ENCODE measurements around the gene C14orf132. TPM values are rescaled to one million over a fixed set of nuclear protein-coding genes. Genes with fewer than 3 reads are reported as not detected.

Gene C14orf132
- total RNA-seq, 2 donors from 2014 or later: 23.0 to 37.5 TPM

- H3K4me3 ChIP-seq: no peak overlapping the region
- H3K27me3 ChIP-seq (replicated peaks; ENCODE audit: insufficient read depth): no peaks in the 10 kb centered on the region
- no peak overlapping the region for H3K27ac ChIP-seq
- TF ChIP-seq, protein P1, sequence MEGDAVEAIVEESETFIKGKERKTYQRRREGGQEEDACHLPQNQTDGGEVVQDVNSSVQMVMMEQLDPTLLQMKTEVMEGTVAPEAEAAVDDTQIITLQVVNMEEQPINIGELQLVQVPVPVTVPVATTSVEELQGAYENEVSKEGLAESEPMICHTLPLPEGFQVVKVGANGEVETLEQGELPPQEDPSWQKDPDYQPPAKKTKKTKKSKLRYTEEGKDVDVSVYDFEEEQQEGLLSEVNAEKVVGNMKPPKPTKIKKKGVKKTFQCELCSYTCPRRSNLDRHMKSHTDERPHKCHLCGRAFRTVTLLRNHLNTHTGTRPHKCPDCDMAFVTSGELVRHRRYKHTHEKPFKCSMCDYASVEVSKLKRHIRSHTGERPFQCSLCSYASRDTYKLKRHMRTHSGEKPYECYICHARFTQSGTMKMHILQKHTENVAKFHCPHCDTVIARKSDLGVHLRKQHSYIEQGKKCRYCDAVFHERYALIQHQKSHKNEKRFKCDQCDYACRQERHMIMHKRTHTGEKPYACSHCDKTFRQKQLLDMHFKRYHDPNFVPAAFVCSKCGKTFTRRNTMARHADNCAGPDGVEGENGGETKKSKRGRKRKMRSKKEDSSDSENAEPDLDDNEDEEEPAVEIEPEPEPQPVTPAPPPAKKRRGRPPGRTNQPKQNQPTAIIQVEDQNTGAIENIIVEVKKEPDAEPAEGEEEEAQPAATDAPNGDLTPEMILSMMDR (IDR thresholded peaks at IDR 0.05): no peak
- no peaks in the 10 kb centered on the region for H3K4me1 ChIP-seq (ENCODE audit: control insufficient read depth in 1 of 2, low read depth in 2 of 2)
- DNase-seq (ENCODE audit: low spot score) (no peak), ATAC-seq (ENCODE audit: insufficient number of reproducible peaks, low FRiP score, low read depth) (no peak)
- H3K9me3 ChIP-seq: no peaks in the 10 kb centered on the region
- H3K36me3 ChIP-seq: no peaks in the 10 kb centered on the region
Observed at GRCh38 chr14:96106891-96107290, 67.7 kb downstream of the C14orf132 start.

DNA sequence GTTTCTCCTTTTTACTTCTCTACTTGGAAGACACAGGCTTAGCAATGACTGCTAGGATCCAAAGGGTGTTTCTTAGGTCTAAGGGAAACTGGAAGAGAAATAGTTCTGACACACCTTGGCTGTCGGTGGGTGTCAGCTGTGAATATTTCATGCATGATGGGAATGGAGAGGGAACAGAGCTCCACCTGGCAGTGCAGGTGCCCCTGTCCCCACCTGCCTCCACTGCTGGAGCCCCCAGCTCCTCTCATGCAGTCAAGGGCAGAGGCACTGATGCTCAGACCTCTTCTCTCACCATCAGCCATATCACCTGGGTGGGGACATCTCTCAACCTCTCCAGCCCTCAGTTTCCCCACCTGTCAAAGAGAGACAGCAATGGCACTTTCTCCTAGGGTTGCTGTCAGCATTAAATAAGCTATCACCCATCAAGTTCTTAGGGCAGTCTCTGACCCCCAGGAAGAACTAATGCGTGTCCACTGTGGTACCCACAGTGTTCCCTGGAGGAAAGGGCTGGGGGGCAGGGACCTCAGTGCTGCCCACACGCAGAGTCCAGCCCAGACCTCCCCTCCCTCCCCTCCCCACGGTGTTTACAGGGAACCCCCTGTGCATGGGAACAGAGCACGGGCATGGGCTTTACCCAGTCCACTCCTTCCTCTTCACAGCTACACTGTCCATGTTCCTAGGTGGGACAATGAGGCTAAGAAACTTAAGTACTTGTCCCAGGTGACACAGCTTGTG is 69.1 kb downstream of the C14orf132 start:
- Histone ChIP-seq H3K27ac (no peak overlapping the region), H3K9me3 (no peaks in the 10 kb centered on the region), H3K4me3 (no peak overlapping the region), H3K27me3 (replicated peaks; ENCODE audit: insufficient read depth) (no peaks in the 10 kb centered on the region), H3K36me3 (no peaks in the 10 kb centered on the region), H3K4me1 (ENCODE audit: control insufficient read depth in 1 of 2, low read depth in 2 of 2) (no peaks in the 10 kb centered on the region)
- DNase-seq (ENCODE audit: low spot score): no peak
- TF ChIP-seq, protein P1 (IDR thresholded peaks at IDR 0.05): no peak
- ATAC-seq (ENCODE audit: insufficient number of reproducible peaks, low FRiP score, low read depth): no peak

- Histone ChIP-seq H3K27me3 (replicated peaks; ENCODE audit: insufficient read depth) (no peaks in the 10 kb centered on the region), H3K4me1 (ENCODE audit: control insufficient read depth in 1 of 2, low read depth in 2 of 2) (no peaks in the 10 kb centered on the region), H3K4me3 (no peak overlapping the region), H3K36me3 (no peaks in the 10 kb centered on the region), H3K9me3 (no peaks in the 10 kb centered on the region), H3K27ac (no peak overlapping the region)
- ATAC-seq (ENCODE audit: insufficient number of reproducible peaks, low FRiP score, low read depth) (no peak), DNase-seq (ENCODE audit: low spot score) (no peak)
- TF ChIP-seq, protein P1 (IDR thresholded peaks at IDR 0.05): no peak
Observed at GRCh38 chr14:96108911-96109310, 69.7 kb downstream of the C14orf132 start.

DNA sequence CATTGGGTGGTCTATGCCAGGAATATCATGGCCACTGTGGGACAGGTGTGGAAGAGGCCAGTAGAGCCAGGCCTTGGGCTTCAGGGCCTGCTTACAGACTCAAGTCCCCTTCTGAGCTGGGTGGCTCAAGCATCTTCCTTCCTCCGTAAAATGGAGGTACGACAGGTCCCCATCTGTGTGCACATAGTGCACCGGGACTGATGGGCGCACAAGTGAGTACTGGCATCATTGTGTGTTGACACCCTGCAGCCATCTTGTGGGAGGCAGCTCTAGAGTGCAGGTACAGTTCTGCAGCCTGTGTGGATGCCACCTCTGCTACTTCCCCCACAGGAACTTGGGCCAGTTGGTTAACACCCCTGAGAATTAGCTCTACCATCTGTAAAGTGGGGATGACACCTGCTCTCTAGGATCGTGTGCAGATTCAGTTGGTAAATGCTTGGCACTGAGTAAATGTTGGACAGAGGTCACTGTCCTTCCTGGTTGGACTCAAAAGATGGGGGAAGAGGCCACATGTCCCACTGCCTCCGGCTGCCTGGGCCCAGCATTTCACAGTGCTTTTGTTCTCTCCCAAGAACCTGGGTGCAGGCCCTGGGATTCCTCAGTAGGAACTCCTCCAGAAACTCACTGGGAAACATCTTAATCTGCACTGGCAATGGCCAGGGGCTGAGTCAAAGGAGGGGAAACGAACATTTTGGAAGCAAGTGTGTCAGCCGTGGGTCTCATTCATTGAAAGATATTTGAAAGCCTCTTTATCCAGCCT is 70.6 kb downstream of the C14orf132 start:
- DNase-seq (ENCODE audit: low spot score): no peak
- Histone ChIP-seq H3K9me3 (no peaks in the 10 kb centered on the region), H3K4me1 (ENCODE audit: control insufficient read depth in 1 of 2, low read depth in 2 of 2) (no peaks in the 10 kb centered on the region), H3K27me3 (replicated peaks; ENCODE audit: insufficient read depth) (no peaks in the 10 kb centered on the region), H3K27ac (no peak overlapping the region), H3K36me3 (no peaks in the 10 kb centered on the region), H3K4me3 (no peak overlapping the region)
- no peak for ATAC-seq (ENCODE audit: insufficient number of reproducible peaks, low FRiP score, low read depth)
- TF ChIP-seq, protein P1 (IDR thresholded peaks at IDR 0.05): no peak

GRCh38 chr14:96112032-96112431 is 72.9 kb downstream of the C14orf132 start:
- Histone ChIP-seq H3K9me3 (no peaks in the 10 kb centered on the region), H3K27ac (no peak overlapping the region), H3K4me3 (no peak overlapping the region), H3K4me1 (ENCODE audit: control insufficient read depth in 1 of 2, low read depth in 2 of 2) (no peaks in the 10 kb centered on the region), H3K27me3 (replicated peaks; ENCODE audit: insufficient read depth) (no peaks in the 10 kb centered on the region), H3K36me3 (no peaks in the 10 kb centered on the region)
- ATAC-seq (ENCODE audit: insufficient number of reproducible peaks, low FRiP score, low read depth) (no peak), DNase-seq (ENCODE audit: low spot score) (no peak)
- TF ChIP-seq, protein P1 (IDR thresholded peaks at IDR 0.05): no peak
